HG03558 (cell line): ENCODE data around the gene MLN.

Source experiments
- ATAC-seq: cut with Tn5 transposase; IDR thresholded peaks from one replicate; pipeline ENCODE4 v1.9.1; 2021; ENCODE audit warnings: moderate number of reproducible peaks; ENCODE audit not compliant: unreplicated experiment; ENCODE audit errors: extremely low read depth

The MLN gene

GRCh38 chr6:33803571-33804053, at the start of gene MLN:
Gene MLN, minus strand, starts transcription at chr6:33804003. Its CDS starts 2,840 bp downstream, at chr6:33801163.
- no peak for ATAC-seq

GRCh38 chr6:33853026-33853425, 49.2 kb upstream of the MLN start:
- ATAC-seq = no peak

- ATAC-seq = no peak
These were observed 48.2 kb upstream of the MLN start for GRCh38 chr6:33851959-33852358.

- no peak for ATAC-seq
These were observed 47.2 kb upstream of the MLN start for GRCh38 chr6:33850869-33851541.

GRCh38 chr6:33850296-33850695, 46.5 kb upstream of the MLN start:
- no peak for ATAC-seq

GRCh38 chr6:33849500-33850075, 45.8 kb upstream of the MLN start:
- no peak for ATAC-seq

- ATAC-seq = no peak
These were observed 44.7 kb upstream of the MLN start for GRCh38 chr6:33848484-33848883.

- ATAC-seq = no peak
These were observed 44.1 kb upstream of the MLN start for GRCh38 chr6:33847867-33848266.

- ATAC-seq = no peak
These were observed 43.3 kb upstream of the MLN start for GRCh38 chr6:33847078-33847477.

GRCh38 chr6:33846226-33846625, 42.4 kb upstream of the MLN start:
- no peak for ATAC-seq

- no peak for ATAC-seq
These were observed 41.4 kb upstream of the MLN start for GRCh38 chr6:33845031-33845745.

- no peak for ATAC-seq
These were observed 39.6 kb upstream of the MLN start for GRCh38 chr6:33843131-33844121.

GRCh38 chr6:33841868-33842267, 38.1 kb upstream of the MLN start:
- no peak for ATAC-seq

- no peak for ATAC-seq
These were observed 37.3 kb upstream of the MLN start for GRCh38 chr6:33841070-33841469.

- no peak for ATAC-seq
These were observed 36.5 kb upstream of the MLN start for GRCh38 chr6:33840048-33840926.

- ATAC-seq = no peak
These were observed 35.7 kb upstream of the MLN start for GRCh38 chr6:33839399-33840047.

- no peak for ATAC-seq
These were observed 35.2 kb upstream of the MLN start for GRCh38 chr6:33838983-33839382.

- no peak for ATAC-seq
These were observed 34.3 kb upstream of the MLN start for GRCh38 chr6:33837971-33838665.
